Osteoblast (primary cell): ENCODE data around the gene TMEM63B. TPM values are rescaled to one million over a fixed set of nuclear protein-coding genes. Genes with fewer than 3 reads are reported as not detected.

ENCODE experiments used
- DNase-seq: peaks from one replicate; pipeline ENCODE4 v3.0.0; 2011; ENCODE audit warnings: low spot score, mixed read lengths; ENCODE audit not compliant: insufficient read length; ENCODE audit errors: missing footprints
- H2AFZ ChIP-seq: 2 replicates; pipeline ENCODE4 v1.6.0; 2011; ENCODE audit warnings: mild to moderate bottlenecking, low read length
- H3K27ac ChIP-seq: 2 replicates; pipeline ENCODE4 v1.5.1; 2011; ENCODE audit warnings: mild to moderate bottlenecking, low read depth, low read length, moderate library complexity
- H3K27me3 ChIP-seq: 2 replicates; pipeline ENCODE4 v1.6.0; 2012; ENCODE audit warnings: mild to moderate bottlenecking, control low read depth, inconsistent platforms, low read length, moderate library complexity; ENCODE audit not compliant: insufficient read depth
- H3K36me3 ChIP-seq: 2 replicates; pipeline ENCODE4 v1.5.1; 2011; ENCODE audit warnings: mild to moderate bottlenecking, low read length, control low read depth, moderate library complexity; ENCODE audit not compliant: insufficient read depth
- H3K4me1 ChIP-seq: 2 replicates; pipeline ENCODE4 v1.5.1; 2011; ENCODE audit warnings: mild to moderate bottlenecking, low read length, control low read depth, moderate library complexity; ENCODE audit not compliant: insufficient read depth
- H3K4me2 ChIP-seq: 2 replicates; pipeline ENCODE4 v1.6.0; 2011; ENCODE audit warnings: mild to moderate bottlenecking, low read length; ENCODE audit not compliant: insufficient read depth
- H3K4me3 ChIP-seq: fragments of 200-600 bp; sonication (generic); 3 replicates; pipeline ENCODE4 v1.5.1; 2012; ENCODE audit warnings: mild to moderate bottlenecking, low read length, inconsistent platforms; ENCODE audit not compliant: insufficient read depth
- H3K79me2 ChIP-seq: 2 replicates; pipeline ENCODE4 v1.6.0; 2012; ENCODE audit warnings: mild to moderate bottlenecking, low read length, control low read depth, inconsistent platforms; ENCODE audit not compliant: insufficient read depth
- H3K9me3 ChIP-seq: 2 replicates; pipeline ENCODE4 v1.5.1; 2011; ENCODE audit warnings: low read depth, low read length, control low read depth
- H4K20me1 ChIP-seq: 2 replicates; pipeline ENCODE4 v1.6.0; 2012; ENCODE audit warnings: mild to moderate bottlenecking, low read length, control low read depth; ENCODE audit not compliant: insufficient read depth
- CTCF ChIP-seq: IDR thresholded peaks from 2 replicates; pipeline ENCODE4 v1.5.1; 2011; ENCODE audit warnings: mild to moderate bottlenecking, low read depth, low read length, moderate library complexity; ENCODE audit errors: extremely low read depth
- total RNA-seq: library from RNA; depleted of rRNA; stranded (reverse); fragments of >200 nt; gene quantifications from 2 replicates; pipeline ENCODE4 v1.2.3, GENCODE V29; 2012

TMEM63B gene
- total RNA-seq, 1 donor, result 36.6 TPM

- H3K27ac ChIP-seq, result no peak overlapping the region
- peaks cover 3% of the 10 kb centered on the region for H3K4me1 ChIP-seq
- H3K4me2 ChIP-seq, result no peak overlapping the region
- no peak for TF ChIP-seq CTCF
- no peak overlapping the region for H2AFZ ChIP-seq
- no peaks in the 10 kb centered on the region for H3K9me3 ChIP-seq
- DNase-seq, result peak; percentile 56
- peaks cover 8% of the 10 kb centered on the region for H4K20me1 ChIP-seq
- H3K79me2 ChIP-seq, result no peaks in the 10 kb centered on the region
- H3K27me3 ChIP-seq, result no peaks in the 10 kb centered on the region
- no peak overlapping the region for H3K4me3 ChIP-seq
- H3K36me3 ChIP-seq, result peaks cover 7% of the 10 kb centered on the region
Measured at GRCh38 chr6:44156494-44157151, 29.3 kb downstream of the TMEM63B start.

GRCh38 chr6:44157152-44157521 is 29.8 kb downstream of the TMEM63B start:
- no peaks in the 10 kb centered on the region for H3K9me3 ChIP-seq
- peaks cover 4% of the 10 kb centered on the region for H4K20me1 ChIP-seq
- no peak overlapping the region for H3K4me2 ChIP-seq
- peaks cover 8% of the 10 kb centered on the region for H3K4me1 ChIP-seq
- H3K27ac ChIP-seq, result no peak overlapping the region
- H3K36me3 ChIP-seq, result peaks cover 7% of the 10 kb centered on the region
- no peak overlapping the region for H3K4me3 ChIP-seq
- peak; percentile 29 for DNase-seq
- TF ChIP-seq CTCF, result no peak
- no peaks in the 10 kb centered on the region for H3K27me3 ChIP-seq
- no peaks in the 10 kb centered on the region for H3K79me2 ChIP-seq
- no peak overlapping the region for H2AFZ ChIP-seq

DNA sequence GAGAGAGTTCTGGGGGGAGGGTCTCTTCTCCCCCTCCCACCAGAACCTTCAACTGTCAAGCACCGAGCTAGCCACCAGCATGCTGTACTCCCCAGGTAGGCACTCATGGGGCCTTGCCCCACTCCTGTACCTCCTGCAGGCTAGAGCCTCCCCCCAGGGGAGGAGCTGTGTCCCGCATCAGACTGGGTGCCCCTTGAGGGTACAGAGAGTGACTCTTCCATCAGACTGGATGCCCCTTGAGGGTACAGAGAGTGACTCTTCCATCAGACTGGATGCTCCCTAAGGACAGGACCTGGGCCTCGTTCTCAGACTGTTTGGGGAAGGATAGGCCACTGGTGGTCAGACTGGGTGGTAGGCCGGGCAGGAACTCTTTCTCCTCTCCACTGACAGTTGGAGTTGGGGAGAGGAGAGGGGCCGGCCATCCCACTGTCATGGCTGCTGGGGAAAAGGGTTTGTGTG is 31.4 kb downstream of the TMEM63B start, which contains the start of gene CAPN11:
TSS of gene CAPN11 (plus strand) at position 51 of the 459 bp plus-strand sequence. CDS start at position 80, 29 bp downstream.
- no peaks in the 10 kb centered on the region for H3K9me3 ChIP-seq
- no peaks in the 10 kb centered on the region for H3K36me3 ChIP-seq
- peaks cover 12% of the 10 kb centered on the region for H3K4me1 ChIP-seq
- no peaks in the 10 kb centered on the region for H3K79me2 ChIP-seq
- no peak within 1 kb of the TSS for H3K27ac ChIP-seq
- H3K4me3 ChIP-seq, result no peak within 1 kb of the TSS
- H3K4me2 ChIP-seq, result no peak within 1 kb of the TSS
- no peaks in the 10 kb centered on the region for H4K20me1 ChIP-seq
- no peak for DNase-seq
- TF ChIP-seq CTCF, result no peak
- H3K27me3 ChIP-seq, result peaks cover 15% of the 10 kb centered on the region
- H2AFZ ChIP-seq, result no peak within 1 kb of the TSS

GRCh38 chr6:44161997-44162338 is 34.6 kb downstream of the TMEM63B start:
- Histone ChIP-seq H2AFZ (no peak overlapping the region), H4K20me1 (no peaks in the 10 kb centered on the region), H3K36me3 (no peaks in the 10 kb centered on the region), H3K4me1 (peaks cover 12% of the 10 kb centered on the region), H3K4me2 (no peak overlapping the region), H3K79me2 (no peaks in the 10 kb centered on the region), H3K4me3 (no peak overlapping the region), H3K27me3 (peaks cover 37% of the 10 kb centered on the region), H3K9me3 (no peaks in the 10 kb centered on the region), H3K27ac (no peak overlapping the region)
- TF ChIP-seq CTCF, result no peak
- peak; percentile 97 for DNase-seq
